D721Med (cell line): ENCODE data around the gene SNX8.

Source experiments
- DNase-seq: peaks from one replicate; pipeline ENCODE4 v3.0.0; 2011; ENCODE audit warnings: low spot score; ENCODE audit not compliant: insufficient read length
- FAIRE-seq: peaks from 2 replicates; lab custom pipeline; 2011; peaks lifted over from hg19 to GRCh38; lab: Jason Lieb, UNC
- TF ChIP-seq, protein P1 (sequence below): IDR thresholded peaks from 2 replicates; pipeline ENCODE4 v1.5.1; 2012; ENCODE audit warnings: mild to moderate bottlenecking, control low read depth; ENCODE audit not compliant: insufficient read depth; ENCODE audit errors: missing control alignments

SNX8 gene

DNA sequence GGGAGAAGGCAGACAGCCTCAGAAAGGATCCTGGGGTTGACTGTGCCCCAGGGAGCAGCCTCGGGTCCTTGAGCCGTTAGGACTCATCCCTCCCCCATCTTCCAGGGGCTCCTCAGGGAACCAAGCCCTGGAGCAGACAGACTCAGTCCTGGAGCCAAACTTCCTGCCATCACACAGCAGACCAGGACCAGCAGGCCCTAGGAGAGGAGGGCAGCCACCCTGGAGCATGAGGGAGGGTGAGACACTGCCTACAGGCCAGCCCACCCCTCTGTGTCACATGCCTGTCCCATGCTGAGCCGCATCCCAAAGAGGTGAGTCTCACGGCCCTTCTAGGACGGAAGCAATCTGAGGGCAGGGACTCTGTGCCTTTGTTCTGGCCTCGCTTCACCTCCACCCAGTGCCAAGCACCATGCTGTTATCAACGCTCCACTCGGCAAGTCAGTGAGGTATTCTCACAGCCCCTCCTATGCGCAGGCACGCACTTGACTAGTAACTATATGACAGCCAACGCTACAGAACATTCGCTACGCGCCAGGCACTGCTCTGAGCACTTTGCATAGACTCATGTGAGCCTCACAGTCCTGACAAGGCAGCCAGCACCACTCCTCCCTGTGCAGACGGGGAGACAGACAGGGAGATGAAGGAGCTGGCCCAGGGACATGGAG, 100.6 kb downstream of the SNX8 start:
- FAIRE-seq (no peak), DNase-seq (no peak)
- TF ChIP-seq, protein P1, sequence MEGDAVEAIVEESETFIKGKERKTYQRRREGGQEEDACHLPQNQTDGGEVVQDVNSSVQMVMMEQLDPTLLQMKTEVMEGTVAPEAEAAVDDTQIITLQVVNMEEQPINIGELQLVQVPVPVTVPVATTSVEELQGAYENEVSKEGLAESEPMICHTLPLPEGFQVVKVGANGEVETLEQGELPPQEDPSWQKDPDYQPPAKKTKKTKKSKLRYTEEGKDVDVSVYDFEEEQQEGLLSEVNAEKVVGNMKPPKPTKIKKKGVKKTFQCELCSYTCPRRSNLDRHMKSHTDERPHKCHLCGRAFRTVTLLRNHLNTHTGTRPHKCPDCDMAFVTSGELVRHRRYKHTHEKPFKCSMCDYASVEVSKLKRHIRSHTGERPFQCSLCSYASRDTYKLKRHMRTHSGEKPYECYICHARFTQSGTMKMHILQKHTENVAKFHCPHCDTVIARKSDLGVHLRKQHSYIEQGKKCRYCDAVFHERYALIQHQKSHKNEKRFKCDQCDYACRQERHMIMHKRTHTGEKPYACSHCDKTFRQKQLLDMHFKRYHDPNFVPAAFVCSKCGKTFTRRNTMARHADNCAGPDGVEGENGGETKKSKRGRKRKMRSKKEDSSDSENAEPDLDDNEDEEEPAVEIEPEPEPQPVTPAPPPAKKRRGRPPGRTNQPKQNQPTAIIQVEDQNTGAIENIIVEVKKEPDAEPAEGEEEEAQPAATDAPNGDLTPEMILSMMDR = no peak

DNA sequence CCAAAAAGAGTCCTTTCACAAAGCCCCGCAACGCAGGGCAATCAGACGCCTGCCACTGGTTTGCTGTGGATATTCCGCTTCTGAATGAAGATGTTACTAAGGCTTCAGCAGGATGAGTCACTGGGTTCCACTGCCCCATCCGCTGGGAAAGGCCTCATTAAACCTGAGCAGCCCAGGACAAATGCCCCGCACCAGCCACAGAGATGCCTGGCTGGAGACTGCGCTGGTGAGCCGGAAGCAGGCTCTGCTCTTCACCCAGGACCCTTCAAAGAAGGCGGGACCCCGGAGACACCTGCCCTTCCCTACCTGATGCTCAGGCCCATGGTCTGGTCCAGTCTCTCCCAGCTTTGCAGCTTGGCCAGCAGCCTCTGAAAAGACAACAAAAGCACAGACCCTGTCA, 101.3 kb downstream of the SNX8 start:
- DNase-seq (no peak), FAIRE-seq (no peak)
- TF ChIP-seq, protein P1 = no peak

DNA sequence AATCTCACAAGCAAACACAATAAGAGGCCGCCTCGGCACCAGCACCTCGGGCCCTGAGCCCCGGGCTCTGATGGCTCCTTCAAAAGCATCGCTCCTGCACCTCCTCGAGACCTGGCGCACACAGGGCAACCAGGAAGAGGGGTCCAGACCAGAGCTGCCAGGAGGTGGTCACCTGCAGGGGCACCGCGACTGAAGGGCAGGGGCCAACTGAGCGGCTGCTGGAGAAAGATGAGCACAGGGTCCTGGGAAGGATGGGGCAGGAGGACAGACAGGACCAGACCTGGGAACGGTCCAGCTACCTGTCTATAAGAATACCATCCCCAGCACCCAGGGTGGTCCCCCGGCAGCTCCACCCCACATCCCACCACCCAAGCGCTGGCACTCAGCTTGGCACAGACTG, 102.3 kb downstream of the SNX8 start:
- no peak for FAIRE-seq
- TF ChIP-seq, protein P1 = no peak
- no peak for DNase-seq

DNA sequence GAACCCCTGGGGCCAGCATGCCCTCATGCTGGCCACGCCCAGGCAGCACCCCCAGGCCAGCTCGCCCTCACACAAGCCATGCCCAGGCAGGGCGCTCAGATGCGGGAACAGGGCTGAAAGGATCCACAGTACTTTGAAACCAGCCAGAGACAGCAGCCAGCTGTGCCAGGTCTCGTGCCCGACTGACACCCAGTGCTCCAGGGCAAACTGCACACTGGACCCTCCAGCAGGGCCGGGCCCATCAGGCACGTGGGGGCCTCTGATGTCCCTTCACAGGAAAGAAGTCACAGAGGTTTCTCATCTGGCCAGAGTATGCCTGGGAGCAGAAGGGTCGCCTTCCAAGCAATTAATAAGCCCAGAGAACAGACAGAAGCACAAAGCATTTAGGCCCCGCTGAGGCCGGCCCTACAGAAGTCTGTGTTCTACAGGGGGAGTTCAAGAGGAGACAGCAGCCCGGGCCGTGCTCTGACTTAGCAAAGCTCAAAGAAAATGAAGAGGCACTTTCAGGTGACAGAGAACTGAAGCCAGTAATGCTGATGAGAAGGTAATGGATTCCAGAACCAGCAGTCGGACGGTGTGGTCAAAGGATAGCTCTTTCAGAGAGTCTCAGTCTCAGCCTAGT, 102.9 kb downstream of the SNX8 start:
- FAIRE-seq = no peak
- no peak for DNase-seq
- TF ChIP-seq, protein P1 = no peak

DNA sequence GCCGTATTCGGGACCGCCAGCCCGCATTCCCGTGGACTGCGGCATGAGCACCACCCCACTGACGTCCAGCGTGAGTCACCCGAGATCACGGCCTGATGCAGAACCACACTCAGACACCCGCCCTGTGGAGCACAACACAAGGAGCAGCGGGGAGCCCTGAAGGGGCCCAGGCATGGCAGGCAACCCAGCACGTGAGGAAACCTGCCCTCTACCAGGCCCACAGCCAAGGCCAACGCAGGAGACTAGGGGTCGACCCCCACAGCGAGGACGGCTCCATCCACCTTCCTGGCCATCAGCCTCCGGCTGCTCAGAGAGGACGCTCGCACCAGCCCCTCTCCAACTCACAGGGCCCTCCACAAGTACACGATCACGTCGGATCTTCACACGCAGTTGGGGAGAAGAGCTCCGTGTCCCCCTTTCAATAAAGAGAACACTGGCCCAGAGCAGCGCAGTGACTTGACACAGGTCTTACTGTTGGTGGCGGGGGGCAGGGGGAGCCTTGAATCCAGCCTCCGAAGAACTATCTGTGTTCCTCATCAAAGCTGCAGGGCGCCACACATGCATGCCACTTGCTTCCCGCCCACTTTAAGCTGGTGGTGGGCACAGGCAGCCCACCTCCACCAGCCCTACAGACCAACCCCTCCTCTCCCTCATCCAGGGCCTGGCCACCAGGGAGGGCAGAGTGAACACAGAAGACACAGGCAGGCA, 103.5 kb downstream of the SNX8 start:
- no peak for DNase-seq
- no peak for FAIRE-seq
- TF ChIP-seq, protein P1 = no peak

DNA sequence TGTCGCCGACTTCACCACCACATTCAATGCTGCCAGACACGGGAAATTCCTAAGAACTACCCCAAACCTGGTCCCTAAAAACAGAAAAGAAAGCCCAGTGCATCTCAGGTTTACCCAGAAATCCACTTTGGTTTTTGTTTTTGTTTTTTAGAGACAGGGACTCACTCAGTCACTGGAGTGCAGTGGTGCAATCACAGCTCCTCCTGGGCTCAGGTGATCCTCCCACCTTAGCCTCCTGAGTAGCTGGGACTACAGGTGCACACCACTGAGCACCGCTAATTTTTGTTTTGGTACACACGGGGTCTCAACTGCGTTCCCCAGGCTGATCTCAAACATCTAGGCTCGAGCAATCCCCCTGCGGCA, 104.3 kb downstream of the SNX8 start:
- FAIRE-seq (no peak), DNase-seq (no peak)
- TF ChIP-seq, protein P1 = no peak
